ENCODE measurements around the gene TM4SF20.

The TM4SF20 gene

GRCh38 chr2:227317834-227318233, 61.3 kb downstream of the TM4SF20 start:
- DNase-seq, result no peak

DNA sequence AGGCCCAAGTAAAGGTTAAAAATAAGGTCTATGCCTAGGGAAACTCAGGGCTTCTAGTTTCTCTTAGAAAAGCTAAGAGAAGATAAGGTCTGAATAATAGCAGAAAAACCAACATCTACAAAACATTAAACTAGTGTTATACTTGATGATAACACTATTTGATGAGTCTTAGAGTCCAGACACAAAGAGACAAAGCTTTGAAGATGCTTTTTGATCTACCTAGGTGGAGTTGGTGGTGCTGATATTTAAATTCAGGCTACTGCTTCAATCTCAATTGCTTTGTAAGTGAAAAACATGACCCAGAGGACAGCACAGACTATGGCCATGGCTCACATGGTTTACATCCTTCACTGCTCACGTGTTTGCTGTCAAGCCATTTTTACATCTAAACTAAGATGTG, 65.8 kb downstream of the TM4SF20 start:
- no peak for DNase-seq

DNA sequence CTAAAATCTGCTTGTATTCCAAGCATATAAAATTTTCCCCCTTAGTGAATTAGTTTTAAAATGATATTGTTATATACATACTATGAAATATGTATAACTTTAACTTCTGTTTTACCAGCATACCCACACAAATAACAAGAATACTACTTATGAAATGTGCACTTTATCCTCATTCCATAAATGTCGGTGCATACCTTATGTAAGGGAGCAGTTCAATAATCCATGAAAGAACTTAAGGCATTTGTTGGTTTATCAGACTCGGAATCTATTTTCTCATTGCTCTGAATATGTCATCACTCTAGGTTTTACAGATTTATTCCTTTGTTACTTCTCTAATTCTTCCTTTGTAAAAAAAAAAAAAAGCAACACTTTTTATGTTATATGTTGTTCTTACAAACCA, 66.5 kb downstream of the TM4SF20 start:
- no peak for DNase-seq
